Measurements from ENCODE around the gene LEMD1.
"Not testable (repeated sequence)": the region's sequence is repeated elsewhere in the genome, so short reads cannot be mapped to it uniquely, and the experiment has no call there.

GRCh38 chr1:205404484-205404883 is 17.4 kb downstream of the LEMD1 start:
- not testable (repeated sequence) for TF ChIP-seq POLR2A, CTCF, POLR2AphosphoS5 (IDR thresholded peaks at IDR 0.05)

Measured in suprapubic skin (tissue), 4 donors.